K562 (cell line): Measurements from ENCODE around the gene OR2W1. TPM values are rescaled to one million over a fixed set of nuclear protein-coding genes. Genes with fewer than 3 reads are reported as not detected.

ENCODE experiments used
- CHAMP1 ChIP-seq: fragments of 450-650 bp; IDR thresholded peaks from 2 replicates; pipeline ENCODE4 v1.6.1; 2016; ENCODE audit warnings: mild to moderate bottlenecking
- L3MBTL2 ChIP-seq: fragments of 450-650 bp; IDR thresholded peaks from 2 replicates; pipeline ENCODE4 v1.6.1; 2016; ENCODE audit warnings: mild to moderate bottlenecking, moderate library complexity
- TSHZ1 ChIP-seq: fragments of 250-450 bp; sonication (Bioruptor Pico); IDR thresholded peaks from 2 replicates; pipeline ENCODE4 v1.4.0; 2020; ENCODE audit warnings: mild to moderate bottlenecking, moderate library complexity
- WHSC1 ChIP-seq: IDR thresholded peaks from one replicate; pipeline ENCODE4 v1.6.1; 2012; ENCODE audit warnings: low read length, control low read depth, inconsistent platforms
- polyA plus RNA-seq, 8 experiments: library from polyadenylated mRNA; depleted of rRNA in 4 of 8; stranded (reverse) in 5 of 8; unstranded in 3 of 8; fragments of >200 nt; fragmentation: Nextera tagmentation in 2 of 8; fragmentation: Illumina TruSeq in 1 of 8; extraction: Ambion mirVana in 2 of 8; extraction: Trizol in 1 of 8; gene quantifications; 2 replicates each; pipeline versions ENCODE4 v1.2.1 to v1.2.3, GENCODE V29; 2011 to 2014; ENCODE audit warnings: inconsistent platforms in 1 of 8, missing spikeins in 1 of 8
- total RNA-seq, 7 experiments: library from RNA; depleted of rRNA in 6 of 7; stranded (reverse); fragments of >200 nt in 6 of 7; fragmentation: Illumina TruSeq in 2 of 7; extraction: Trizol in 2 of 7; gene quantifications; 2 replicates each; pipeline versions ENCODE4 v1.2.1 to v1.2.3, GENCODE V29; 2011 to 2021; ENCODE audit warnings: low replicate concordance in 1 of 7

The OR2W1 gene
- total and polyA plus RNA-seq, 9 of the 15 experiments (the other 6 are each of a cell fraction or from before 2014, with no cell fraction given): not detected

- TF ChIP-seq TSHZ1 (no peak), L3MBTL2 (no peak), WHSC1 (no peak), CHAMP1 (peak; percentile 53; the same call in 1 of the 2 replicates)
Observed at GRCh38 chr6:29014729-29015608, 30.0 kb downstream of the OR2W1 start (continued).
